Femur (tissue), 1 donor: ENCODE data around the gene PHLDB2.

ENCODE experiments used
- DNase-seq: peaks from one replicate; pipeline ENCODE4 v3.0.0-alpha.2; 2017

The PHLDB2 gene

GRCh38 chr3:112001526-112001925, 142.5 kb downstream of the PHLDB2 start:
- DNase-seq = no peak

GRCh38 chr3:112002096-112002971, 143.3 kb downstream of the PHLDB2 start:
- DNase-seq = no peak

- DNase-seq = no peak
These were observed 144.4 kb downstream of the PHLDB2 start for GRCh38 chr3:112003321-112004080.

- DNase-seq = no peak
These were observed 145.1 kb downstream of the PHLDB2 start for GRCh38 chr3:112004187-112004586.

- no peak for DNase-seq
These were observed 145.6 kb downstream of the PHLDB2 start for GRCh38 chr3:112004669-112005068.

- no peak for DNase-seq
These were observed 146.1 kb downstream of the PHLDB2 start for GRCh38 chr3:112005091-112005672.

- DNase-seq = no peak
These were observed 148.6 kb downstream of the PHLDB2 start for GRCh38 chr3:112007633-112008032.

GRCh38 chr3:112009670-112010069, 150.6 kb downstream of the PHLDB2 start:
- no peak for DNase-seq

GRCh38 chr3:112010636-112011035, 151.6 kb downstream of the PHLDB2 start:
- DNase-seq = no peak

GRCh38 chr3:112011376-112011940, 152.4 kb downstream of the PHLDB2 start:
- no peak for DNase-seq

GRCh38 chr3:112012205-112012992, 153.3 kb downstream of the PHLDB2 start:
- DNase-seq = no peak

GRCh38 chr3:112013058-112013783, 154.2 kb downstream of the PHLDB2 start:
- peak; percentile 80 for DNase-seq

GRCh38 chr3:112013784-112014143, 154.7 kb downstream of the PHLDB2 start:
- no peak for DNase-seq

- DNase-seq = no peak
These were observed 158.0 kb downstream of the PHLDB2 start for GRCh38 chr3:112017091-112017490.

- no peak for DNase-seq
These were observed 159.6 kb downstream of the PHLDB2 start for GRCh38 chr3:112018712-112019111.

GRCh38 chr3:112019716-112020115, 160.7 kb downstream of the PHLDB2 start:
- no peak for DNase-seq

GRCh38 chr3:112020674-112021085, 161.6 kb downstream of the PHLDB2 start:
- DNase-seq = no peak
